Skeletal muscle cell (primary cell): ENCODE results near the gene ENOX1.

Experiments used
- DNase-seq: peaks from one replicate; pipeline ENCODE4 v3.0.0-alpha.2; 2010; ENCODE audit warnings: low read depth
- H3K4me3 ChIP-seq: 2 replicates; pipeline ENCODE4 v1.5.1; 2011; ENCODE audit warnings: low read depth, mild to moderate bottlenecking, control low read depth, low read length, moderate library complexity

The ENOX1 gene

DNA sequence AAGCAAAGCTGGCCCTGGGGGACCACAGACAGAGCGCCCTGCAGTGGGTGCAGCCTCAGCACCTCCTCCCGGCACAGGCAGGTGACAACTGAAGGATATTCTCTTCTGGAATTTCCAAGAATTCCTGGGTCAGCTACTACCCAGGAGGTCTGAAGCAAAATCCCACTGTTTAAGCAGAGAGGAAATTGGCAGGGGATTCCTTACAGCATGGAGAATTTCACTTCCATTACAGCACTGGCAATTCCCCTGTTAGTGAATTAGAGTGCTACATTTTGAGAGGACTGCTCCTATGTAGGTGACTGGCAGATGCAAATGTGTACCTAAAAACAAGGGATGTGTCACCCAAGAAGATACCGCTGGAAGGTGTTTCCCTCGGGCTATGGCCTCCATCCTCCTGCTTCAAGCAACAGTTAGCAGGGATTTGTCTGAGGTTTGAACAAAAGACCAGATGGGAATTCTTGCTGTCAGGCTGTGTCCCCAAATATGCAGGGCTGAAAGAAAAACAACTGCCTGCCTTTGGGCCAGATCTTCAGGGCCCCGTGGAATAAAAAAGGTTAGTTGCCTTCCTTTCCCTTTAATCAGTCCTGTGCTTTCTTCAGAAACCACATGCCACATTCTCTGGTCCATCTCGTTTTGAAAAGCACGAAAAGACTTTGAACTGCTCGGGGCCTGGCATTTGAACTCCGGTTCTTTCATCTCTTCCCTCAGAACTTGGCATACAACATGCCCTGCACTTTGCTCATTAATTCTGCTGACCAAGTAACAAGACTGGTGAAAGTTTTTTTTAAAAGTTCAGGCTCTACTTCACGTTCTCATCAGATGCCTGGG is 466.9 kb downstream of the ENOX1 start:
- H3K4me3 ChIP-seq, result no peak overlapping the region
- DNase-seq, result no peak

- peak; percentile 88 for DNase-seq
These were observed 469.8 kb downstream of the ENOX1 start for GRCh38 chr13:43316946-43317353.

GRCh38 chr13:43316281-43316680 is 470.5 kb downstream of the ENOX1 start:
- no peak overlapping the region for H3K4me3 ChIP-seq

More at GRCh38 chr13:43316946-43317353, 469.8 kb downstream of the ENOX1 start:
- no peak overlapping the region for H3K4me3 ChIP-seq

GRCh38 chr13:43315522-43315921 is 471.2 kb downstream of the ENOX1 start:
- H3K4me3 ChIP-seq, result no peak overlapping the region
- DNase-seq, result no peak

More at GRCh38 chr13:43316281-43316680, 470.5 kb downstream of the ENOX1 start:
- no peak for DNase-seq

- no peak overlapping the region for H3K4me3 ChIP-seq
- peak; percentile 16 for DNase-seq
These were observed 477.5 kb downstream of the ENOX1 start for GRCh38 chr13:43309311-43309710.

GRCh38 chr13:43307921-43308433 is 478.8 kb downstream of the ENOX1 start:
- no peak overlapping the region for H3K4me3 ChIP-seq
- DNase-seq, result peak; percentile 82

DNA sequence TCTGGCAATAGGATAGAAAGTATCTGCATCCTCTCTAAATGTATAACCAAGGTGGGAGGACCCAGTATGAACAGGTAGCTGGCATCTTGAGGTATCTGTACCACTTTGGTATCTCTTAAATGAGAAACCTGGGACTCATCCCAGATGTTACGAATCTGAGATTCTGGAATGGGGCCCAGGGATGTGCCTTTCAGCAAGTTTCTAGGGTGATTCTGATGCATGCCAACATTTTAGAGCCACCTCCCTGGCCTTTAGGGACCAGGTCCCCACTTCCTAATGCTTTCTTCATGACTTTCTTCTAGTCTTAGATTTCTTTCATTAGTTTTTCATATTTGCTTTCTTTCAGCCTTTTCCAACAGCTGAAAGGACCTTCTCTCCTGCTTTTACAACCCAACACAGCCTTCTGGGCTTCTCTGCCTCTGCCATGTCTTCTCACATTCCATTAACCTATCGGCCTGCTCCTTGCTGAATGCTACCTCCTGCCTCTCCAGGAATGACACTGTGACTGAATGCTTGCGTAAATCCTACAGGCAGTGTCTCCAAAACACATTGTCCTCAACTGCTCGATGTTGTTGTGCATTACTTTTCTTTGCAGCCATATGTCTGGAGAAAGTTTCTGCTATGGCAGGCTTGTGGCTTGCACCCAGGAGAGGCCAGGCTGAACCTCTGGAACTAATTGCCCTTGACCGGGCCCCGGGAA is 479.4 kb downstream of the ENOX1 start:
- DNase-seq, result no peak
- no peak overlapping the region for H3K4me3 ChIP-seq

DNA sequence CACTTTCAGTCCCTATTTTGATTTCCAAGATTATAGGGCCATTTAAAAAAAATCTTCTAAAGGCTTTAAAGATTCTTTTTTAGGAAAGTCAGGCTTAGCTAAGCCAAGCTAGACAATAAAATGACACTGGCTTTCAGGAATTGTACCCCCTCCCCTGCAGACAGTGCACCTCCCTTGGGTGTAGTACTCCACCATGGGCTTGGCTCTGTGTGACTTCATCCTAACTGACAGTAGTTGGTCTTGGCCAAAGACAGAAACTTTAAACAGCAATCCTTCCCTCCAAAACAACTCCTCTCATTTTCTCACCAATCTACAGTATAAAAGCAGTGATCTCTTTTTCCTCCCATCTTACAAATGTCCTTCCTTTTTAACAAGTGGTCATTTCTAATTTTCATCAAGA is 480.4 kb downstream of the ENOX1 start:
- no peak overlapping the region for H3K4me3 ChIP-seq
- no peak for DNase-seq

GRCh38 chr13:43305416-43305815 is 481.4 kb downstream of the ENOX1 start:
- no peak for DNase-seq
- no peak overlapping the region for H3K4me3 ChIP-seq

GRCh38 chr13:43304945-43305344 is 481.8 kb downstream of the ENOX1 start:
- H3K4me3 ChIP-seq, result no peak overlapping the region
- DNase-seq, result no peak

DNA sequence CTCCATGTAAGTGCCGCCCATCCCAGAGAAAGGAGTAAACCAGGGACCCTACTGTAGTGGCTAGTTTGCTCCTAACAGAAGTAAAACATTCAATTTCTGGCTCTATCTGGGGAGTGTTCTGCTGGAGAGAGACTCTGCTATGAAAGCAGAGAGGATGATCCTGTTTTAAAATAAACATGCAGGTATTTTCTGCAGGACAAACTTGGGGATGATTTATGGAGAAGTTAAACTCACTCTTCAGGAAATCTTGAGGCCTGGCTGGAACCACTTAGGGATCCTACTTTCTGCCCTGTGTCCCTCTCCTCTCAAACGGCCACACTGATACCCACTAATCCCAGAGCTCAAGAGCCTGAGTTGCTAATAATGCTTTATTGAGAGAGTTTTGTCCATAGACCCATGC is 482.3 kb downstream of the ENOX1 start:
- no peak overlapping the region for H3K4me3 ChIP-seq
- no peak for DNase-seq

DNA sequence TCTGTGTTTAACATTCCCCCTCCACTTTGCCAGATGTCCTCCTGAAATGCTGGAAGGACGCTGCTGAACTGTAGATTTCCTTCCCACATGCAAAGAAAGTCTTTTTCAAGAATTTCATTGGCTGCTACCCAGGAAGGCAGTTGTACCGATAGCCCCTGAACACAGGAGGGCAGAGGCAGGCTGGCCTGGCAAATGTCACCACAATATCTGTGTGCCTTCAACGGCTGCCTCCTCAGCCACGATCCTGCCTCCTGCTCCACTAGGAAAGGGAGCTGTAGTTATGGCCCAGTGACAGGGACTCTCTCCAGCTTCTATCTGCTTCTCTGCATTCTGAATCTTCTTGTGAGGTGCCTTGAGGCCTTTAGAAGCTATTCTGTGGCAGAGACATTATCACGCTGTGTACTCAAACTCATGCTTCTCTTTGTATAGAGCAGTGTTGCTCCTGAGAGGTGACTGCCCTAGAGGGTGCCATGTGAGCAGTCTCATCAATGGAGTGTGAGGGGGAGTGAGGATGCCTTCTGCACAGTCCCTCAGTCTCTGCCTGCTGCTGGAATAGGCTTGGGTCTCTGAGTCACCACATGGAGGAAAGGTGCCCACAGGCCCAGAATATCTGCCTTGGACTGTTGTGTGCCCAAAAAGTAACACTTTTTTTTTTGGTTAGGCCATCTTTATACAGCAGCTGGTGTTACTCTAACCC is 483.6 kb downstream of the ENOX1 start:
- no peak overlapping the region for H3K4me3 ChIP-seq
- DNase-seq, result peak; percentile 33

GRCh38 chr13:43301346-43301969 is 485.3 kb downstream of the ENOX1 start:
- DNase-seq, result no peak
- no peak overlapping the region for H3K4me3 ChIP-seq

DNA sequence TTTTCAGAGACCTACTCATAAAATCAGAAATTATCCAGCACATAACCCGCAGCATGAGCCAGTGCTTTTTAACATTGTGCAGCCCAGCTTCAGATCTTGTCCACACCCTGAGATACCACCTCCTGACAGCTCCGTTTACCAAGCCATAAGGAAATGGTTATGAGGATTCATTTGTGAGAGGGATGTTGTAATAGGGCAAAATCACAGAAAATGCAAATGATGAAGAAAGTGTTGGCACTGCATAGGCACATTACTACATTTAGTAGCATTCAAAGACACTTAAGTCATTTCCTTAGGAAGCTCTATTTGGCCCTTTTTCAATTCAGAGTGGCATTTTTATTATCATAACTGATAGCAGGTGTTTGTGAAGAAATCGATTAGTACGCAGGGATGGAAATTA is 485.9 kb downstream of the ENOX1 start:
- H3K4me3 ChIP-seq, result no peak overlapping the region
- DNase-seq, result peak; percentile 31

DNA sequence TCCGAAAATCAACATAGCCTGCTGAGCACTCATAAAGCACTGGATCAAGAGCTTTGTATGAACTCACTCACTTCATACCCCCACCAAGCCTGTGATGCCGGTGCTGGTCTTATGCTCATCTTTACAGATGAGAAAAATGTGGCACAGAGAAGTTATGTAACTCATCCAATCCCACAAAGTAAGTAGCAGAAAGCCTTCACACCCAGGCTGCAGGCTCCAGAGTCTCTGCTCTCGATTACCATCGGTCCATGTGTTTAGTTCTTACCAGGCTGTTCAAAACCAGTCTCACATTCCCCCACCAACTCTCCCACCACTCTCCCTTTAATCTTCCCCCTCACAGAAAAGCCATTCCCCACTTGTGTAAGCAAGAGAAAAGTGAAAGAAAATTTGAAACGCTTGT is 487.4 kb downstream of the ENOX1 start:
- no peak overlapping the region for H3K4me3 ChIP-seq
- DNase-seq, result no peak

DNA sequence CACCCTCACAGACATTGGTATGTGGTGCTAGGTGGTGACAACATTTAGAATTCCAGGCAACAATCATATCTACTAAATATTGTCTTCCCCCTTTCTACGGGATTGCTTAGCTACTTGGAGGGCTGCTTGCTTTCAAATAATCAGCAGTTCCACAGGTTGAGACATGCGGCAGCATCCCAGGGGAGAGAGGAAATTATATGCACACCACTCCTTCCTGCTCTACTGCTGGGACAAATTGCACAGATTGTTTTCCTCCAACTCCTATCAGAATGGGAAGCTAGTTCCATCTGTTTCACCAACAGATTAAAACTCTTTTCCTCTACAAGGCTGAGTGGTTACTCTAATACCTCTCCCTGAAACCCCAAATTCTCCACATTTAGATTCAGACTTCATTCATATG is 488.0 kb downstream of the ENOX1 start:
- no peak for DNase-seq
- H3K4me3 ChIP-seq, result no peak overlapping the region

DNA sequence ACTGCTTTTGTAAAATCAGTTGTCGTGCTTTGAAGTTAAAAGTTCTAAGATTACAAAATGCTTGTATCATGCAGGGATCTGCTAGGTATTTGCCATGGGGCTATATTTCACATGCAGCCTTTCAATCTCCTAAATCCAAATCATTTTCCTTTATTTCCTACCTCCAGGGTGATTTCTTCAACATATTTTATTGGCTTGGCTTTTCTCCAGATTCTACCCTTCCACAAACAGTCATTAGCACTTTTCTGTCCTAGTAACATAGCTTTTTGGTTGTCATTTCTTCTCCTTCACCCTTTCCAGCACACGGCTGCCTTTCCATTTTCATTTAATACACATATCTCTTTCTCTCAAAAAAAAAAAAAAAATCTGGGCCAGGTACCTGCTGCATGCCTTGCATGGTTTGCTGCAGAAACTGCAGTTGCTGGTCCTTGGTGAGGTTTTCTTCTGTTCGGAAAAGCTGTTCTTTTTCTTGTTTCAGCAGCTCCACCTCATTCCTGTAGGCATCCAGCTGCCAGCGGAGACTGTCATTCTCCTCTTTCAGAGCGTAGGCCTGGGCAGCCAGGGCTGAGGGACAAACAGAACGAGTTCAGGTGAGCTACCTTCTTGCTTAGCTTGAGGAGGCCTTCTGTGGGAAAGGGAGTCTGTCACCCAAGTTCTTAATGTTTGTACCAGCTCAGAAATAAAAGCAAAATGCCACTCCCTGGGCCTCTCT is 488.6 kb downstream of the ENOX1 start:
- H3K4me3 ChIP-seq, result no peak overlapping the region
- no peak for DNase-seq

GRCh38 chr13:43295825-43296564 is 490.8 kb downstream of the ENOX1 start:
- DNase-seq, result no peak
- H3K4me3 ChIP-seq, result no peak overlapping the region
